Measurements from ENCODE around the gene MYL12A.

MYL12A gene

DNA sequence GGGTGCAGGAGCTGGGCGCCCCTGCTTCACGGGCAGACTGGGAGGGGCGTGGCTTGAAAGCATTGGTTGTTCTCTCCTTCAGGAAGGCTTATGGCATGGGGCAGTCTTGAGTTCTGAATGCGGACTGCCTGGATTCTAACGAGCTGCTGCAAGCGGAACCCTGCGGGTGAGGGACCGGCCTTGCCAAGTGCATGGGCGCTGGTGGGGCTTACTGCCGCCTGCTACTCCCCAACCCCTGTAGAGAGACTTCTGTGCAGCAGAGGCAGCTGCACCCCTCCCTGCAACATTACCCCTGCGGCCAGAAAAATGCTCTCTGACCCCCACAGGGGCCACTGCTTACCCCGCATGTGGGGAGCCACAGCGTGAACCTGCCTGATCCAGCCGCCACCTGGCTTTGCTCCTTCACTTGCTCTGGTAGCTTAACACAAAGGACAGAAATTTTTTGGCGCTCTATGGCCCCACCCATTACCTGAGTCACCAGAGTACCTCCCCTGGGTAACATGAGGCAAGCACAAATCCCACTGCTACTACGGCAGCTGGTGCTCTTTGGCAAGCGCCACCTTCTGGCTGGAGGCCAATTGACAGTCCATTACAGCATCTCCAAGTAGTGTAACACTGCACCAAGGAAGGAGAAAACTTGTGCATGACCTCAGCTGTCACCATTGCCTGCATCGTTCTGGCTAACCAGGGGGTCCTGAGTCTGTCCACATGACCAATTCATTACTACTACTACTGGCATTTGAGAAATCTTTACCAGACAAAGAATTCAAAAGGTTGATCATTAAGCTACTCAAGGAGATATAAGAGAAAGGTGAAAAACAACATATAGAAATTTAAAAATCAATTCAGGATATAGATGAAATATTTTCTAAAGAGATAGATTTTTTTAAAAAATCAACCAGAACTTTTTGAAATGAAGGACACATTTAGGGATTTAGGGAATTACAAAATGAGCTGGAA, 49.7 kb downstream of the MYL12A start:
- ATAC-seq (ENCODE audit: insufficient read depth, low read depth) = peak; percentile 99
- Histone ChIP-seq H3K79me2 (ENCODE audit: insufficient read depth, low read length) (0 out of 2 replicates have a peak, but pooled peaks cover 4% of the 10 kb centered on the region), H2AFZ (ENCODE audit: low read depth, low read length) (peak overlapping the region; percentile 99), H3K4me3 (ENCODE audit: low read depth in 1 of 2, low read length in 2 of 2) (peak overlapping the region; percentile 64 to 90), H3K4me1 (ENCODE audit: insufficient read depth, low read length) (peaks cover 13% of the 10 kb centered on the region), H3K4me2 (ENCODE audit: insufficient read depth, low read length) (peak overlapping the region; percentile 100), H4K20me1 (ENCODE audit: insufficient read depth, low read length) (no peaks in the 10 kb centered on the region), H3K9me3 (ENCODE audit: insufficient read depth, low read length, severe bottlenecking) (no peaks in the 10 kb centered on the region), H3K27me3 (ENCODE audit: insufficient read depth, low read length, poor library complexity) (no peaks in the 10 kb centered on the region), H3K36me3 (ENCODE audit: insufficient read depth, low read length) (no peaks in the 10 kb centered on the region; the same call in 1 of the 2 replicates), H3K9ac (ENCODE audit: low read depth, low read length) (peak overlapping the region; percentile 87), H3K27ac (ENCODE audit: low read length) (peak overlapping the region; percentile 85)
- TF ChIP-seq EZH2 (IDR thresholded peaks at IDR 0.05; ENCODE audit: borderline replicate concordance, low read depth, low read length, severe bottlenecking) = no peak
- TF ChIP-seq, protein P1, sequence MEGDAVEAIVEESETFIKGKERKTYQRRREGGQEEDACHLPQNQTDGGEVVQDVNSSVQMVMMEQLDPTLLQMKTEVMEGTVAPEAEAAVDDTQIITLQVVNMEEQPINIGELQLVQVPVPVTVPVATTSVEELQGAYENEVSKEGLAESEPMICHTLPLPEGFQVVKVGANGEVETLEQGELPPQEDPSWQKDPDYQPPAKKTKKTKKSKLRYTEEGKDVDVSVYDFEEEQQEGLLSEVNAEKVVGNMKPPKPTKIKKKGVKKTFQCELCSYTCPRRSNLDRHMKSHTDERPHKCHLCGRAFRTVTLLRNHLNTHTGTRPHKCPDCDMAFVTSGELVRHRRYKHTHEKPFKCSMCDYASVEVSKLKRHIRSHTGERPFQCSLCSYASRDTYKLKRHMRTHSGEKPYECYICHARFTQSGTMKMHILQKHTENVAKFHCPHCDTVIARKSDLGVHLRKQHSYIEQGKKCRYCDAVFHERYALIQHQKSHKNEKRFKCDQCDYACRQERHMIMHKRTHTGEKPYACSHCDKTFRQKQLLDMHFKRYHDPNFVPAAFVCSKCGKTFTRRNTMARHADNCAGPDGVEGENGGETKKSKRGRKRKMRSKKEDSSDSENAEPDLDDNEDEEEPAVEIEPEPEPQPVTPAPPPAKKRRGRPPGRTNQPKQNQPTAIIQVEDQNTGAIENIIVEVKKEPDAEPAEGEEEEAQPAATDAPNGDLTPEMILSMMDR (IDR thresholded peaks at IDR 0.05; ENCODE audit: borderline replicate concordance, extremely low read depth, low read length, poor library complexity, severe bottlenecking) = peak; percentile 99
- DNase-seq = peak; percentile 94

DNA sequence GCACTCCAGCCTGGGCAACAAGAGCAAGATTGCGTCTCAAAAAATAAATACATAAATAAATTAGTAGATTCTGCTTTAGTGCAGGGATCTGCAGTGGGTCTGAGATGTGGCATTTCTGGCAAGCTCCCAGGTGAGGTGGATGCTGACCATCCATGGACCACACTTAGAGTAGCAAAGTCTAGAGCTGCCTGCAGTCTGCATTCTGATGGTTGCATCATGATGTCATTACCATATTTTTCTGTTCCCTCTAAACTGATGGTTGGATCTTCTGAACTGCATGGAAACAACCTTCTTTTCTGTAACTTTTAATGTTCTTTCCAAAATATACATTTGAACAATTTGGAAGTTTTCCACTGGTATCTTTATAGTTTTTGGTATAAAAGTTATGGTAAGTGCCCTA, 57.2 kb downstream of the MYL12A start:
- TF ChIP-seq, protein P1 (IDR thresholded peaks at IDR 0.05; ENCODE audit: borderline replicate concordance, extremely low read depth, low read length, poor library complexity, severe bottlenecking) = no peak
- no peak for TF ChIP-seq EZH2 (IDR thresholded peaks at IDR 0.05; ENCODE audit: borderline replicate concordance, low read depth, low read length, severe bottlenecking)
- Histone ChIP-seq H3K79me2 (ENCODE audit: insufficient read depth, low read length) (no peaks in the 10 kb centered on the region), H3K9me3 (ENCODE audit: insufficient read depth, low read length, severe bottlenecking) (no peaks in the 10 kb centered on the region), H3K4me2 (ENCODE audit: insufficient read depth, low read length) (no peak overlapping the region), H4K20me1 (ENCODE audit: insufficient read depth, low read length) (no peaks in the 10 kb centered on the region), H3K27ac (ENCODE audit: low read length) (no peak overlapping the region), H3K4me3 (ENCODE audit: low read depth in 1 of 2, low read length in 2 of 2) (no peak overlapping the region), H3K27me3 (ENCODE audit: insufficient read depth, low read length, poor library complexity) (no peaks in the 10 kb centered on the region), H3K4me1 (ENCODE audit: insufficient read depth, low read length) (no peaks in the 10 kb centered on the region), H2AFZ (ENCODE audit: low read depth, low read length) (no peak overlapping the region), H3K36me3 (ENCODE audit: insufficient read depth, low read length) (no peaks in the 10 kb centered on the region), H3K9ac (ENCODE audit: low read depth, low read length) (no peak overlapping the region)
- ATAC-seq (ENCODE audit: insufficient read depth, low read depth) = no peak
- no peak for DNase-seq

DNA sequence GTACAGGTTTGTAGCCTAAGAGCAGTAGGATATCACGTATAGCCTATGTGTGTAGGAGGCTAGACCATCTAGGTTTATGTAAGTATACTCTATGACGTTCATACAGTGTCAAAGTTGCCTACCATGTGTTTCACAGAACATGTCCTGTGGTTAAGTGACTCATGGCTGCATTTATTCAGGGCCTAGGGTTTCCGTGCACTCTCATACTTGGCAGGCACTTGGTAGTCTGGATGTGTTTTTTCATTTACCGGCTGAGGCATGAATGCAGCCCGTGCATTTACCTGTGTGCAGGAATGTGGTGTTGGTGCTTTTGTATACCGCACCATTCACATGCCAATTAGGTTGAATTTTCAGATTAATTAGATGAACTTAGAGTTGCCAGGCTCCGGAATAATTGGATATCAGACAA, 57.8 kb downstream of the MYL12A start:
- DNase-seq (no peak), ATAC-seq (ENCODE audit: insufficient read depth, low read depth) (peak; percentile 35; the same call in 1 of the 3 replicates)
- no peak for TF ChIP-seq EZH2 (IDR thresholded peaks at IDR 0.05; ENCODE audit: borderline replicate concordance, low read depth, low read length, severe bottlenecking)
- TF ChIP-seq, protein P1 (IDR thresholded peaks at IDR 0.05; ENCODE audit: borderline replicate concordance, extremely low read depth, low read length, poor library complexity, severe bottlenecking) = no peak
- no peaks in the 10 kb centered on the region for H4K20me1 ChIP-seq (ENCODE audit: insufficient read depth, low read length)
- no peak overlapping the region for H3K4me2 ChIP-seq (ENCODE audit: insufficient read depth, low read length)
- H3K9me3 ChIP-seq (ENCODE audit: insufficient read depth, low read length, severe bottlenecking) = no peaks in the 10 kb centered on the region
- H3K79me2 ChIP-seq (ENCODE audit: insufficient read depth, low read length) = no peaks in the 10 kb centered on the region
- no peaks in the 10 kb centered on the region for H3K27me3 ChIP-seq (ENCODE audit: insufficient read depth, low read length, poor library complexity)
- no peak overlapping the region for H2AFZ ChIP-seq (ENCODE audit: low read depth, low read length)
- H3K27ac ChIP-seq (ENCODE audit: low read length) = no peak overlapping the region
- H3K4me3 ChIP-seq (ENCODE audit: low read depth in 1 of 2, low read length in 2 of 2) = no peak overlapping the region
- H3K36me3 ChIP-seq (ENCODE audit: insufficient read depth, low read length) = no peaks in the 10 kb centered on the region
- H3K4me1 ChIP-seq (ENCODE audit: insufficient read depth, low read length) = no peaks in the 10 kb centered on the region
- H3K9ac ChIP-seq (ENCODE audit: low read depth, low read length) = no peak overlapping the region
